Mucosa of descending colon (tissue), 3 donors: ENCODE results near the gene GOLGA2. TPM values are rescaled to one million over a fixed set of nuclear protein-coding genes. Genes with fewer than 3 reads are reported as not detected.
A peak's percentile ranks its signal among the peaks of the same experiment; 100 is the strongest.

ENCODE experiments used
- ATAC-seq: fragments of 200-7000 bp; cut with Tn5 transposase; one replicate; pipeline ENCODE4 v1.9.1; 2020; ENCODE audit warnings: mild to moderate bottlenecking, moderate library complexity
- DNase-seq, 3 donors: peaks; one replicate each; pipeline ENCODE4 v3.0.0-alpha.2; 2020
- H3K36me3 ChIP-seq: fragments of 200-600 bp; one replicate; pipeline ENCODE4 v1.8.0; 2021; ENCODE audit warnings: low read depth, mild to moderate bottlenecking
- H3K4me1 ChIP-seq: fragments of 200-600 bp; one replicate; pipeline ENCODE4 v1.8.0; 2021; ENCODE audit warnings: low read depth, mild to moderate bottlenecking
- H3K4me3 ChIP-seq: fragments of 200-600 bp; one replicate; pipeline ENCODE4 v1.8.0; 2021; ENCODE audit warnings: mild to moderate bottlenecking
- H3K9me3 ChIP-seq: fragments of 200-600 bp; one replicate; pipeline ENCODE4 v1.8.0; 2021; ENCODE audit warnings: mild to moderate bottlenecking
- CTCF ChIP-seq: fragments of 200-600 bp; IDR thresholded peaks from one replicate; pipeline ENCODE4 v1.8.0; 2022; ENCODE audit warnings: antibody characterized with exemption, mild to moderate bottlenecking
- intact Hi-C, 2 donors: fragments of 100-400 bp; cut with DNase I in 1 of 2; cut with micrococcal nuclease in 1 of 2; formaldehyde crosslinking; loops; one replicate each; pipeline versions ENCODE4 v1.11.0 to v1.11.1; 2022; cut with DNase I, micrococcal nuclease
- total RNA-seq, 3 donors: library from RNA; stranded (reverse); fragmentation: NEBNext Ultra II Directional in 2 of 3; extraction: Animal tissue kit (Norgen Biotek cat#: 25700) in 2 of 3; gene quantifications; one replicate each; pipeline versions ENCODE4 v1.2.1 to v1.2.4, GENCODE V29; 2021 to 2023
- donor health status: DM: no; HTN: no; CAD: no; lungs with moderate emphysema.
- donor health status: DM: no; HTN: no; CAD: no.
- donor health status: DM: no; HTN: yes; CAD: no.

The GOLGA2 gene
- total RNA-seq, 3 donors from 2014 or later, result 90.3 to 118 (median 96.5) TPM

- Histone ChIP-seq H3K36me3 (no peaks in the 10 kb centered on the region), H3K4me1 (peaks cover 11% of the 10 kb centered on the region), H3K4me3 (no peak overlapping the region), H3K9me3 (no peaks in the 10 kb centered on the region)
- intact Hi-C loops, result no loop called here
- DNase-seq, result peak in 2 of 3 donors; percentile 56 to 59
- TF ChIP-seq CTCF, result no peak
- ATAC-seq, result peak; percentile 29
These were observed 23.0 kb upstream of the GOLGA2 start for GRCh38 chr9:128298535-128299482.

GRCh38 chr9:128297221-128297773, 21.5 kb upstream of the GOLGA2 start:
- Histone ChIP-seq H3K9me3 (no peaks in the 10 kb centered on the region), H3K36me3 (no peaks in the 10 kb centered on the region), H3K4me3 (no peak overlapping the region), H3K4me1 (peaks cover 11% of the 10 kb centered on the region)
- intact Hi-C loops, result no loop called here
- no peak for TF ChIP-seq CTCF
- ATAC-seq, result peak; percentile 29
- no peak for DNase-seq

GRCh38 chr9:128296340-128297220, 20.8 kb upstream of the GOLGA2 start:
- Histone ChIP-seq H3K4me1 (peaks cover 11% of the 10 kb centered on the region), H3K9me3 (no peaks in the 10 kb centered on the region), H3K4me3 (no peak overlapping the region), H3K36me3 (no peaks in the 10 kb centered on the region)
- intact Hi-C loops, result no loop called here
- DNase-seq, result peak in 2 of 3 donors; percentile 35 to 65
- TF ChIP-seq CTCF, result no peak
- peak; percentile 80 for ATAC-seq

- H3K4me1 ChIP-seq, result peaks cover 11% of the 10 kb centered on the region
- DNase-seq, result no peak
- TF ChIP-seq CTCF, result no peak
- H3K36me3 ChIP-seq, result no peaks in the 10 kb centered on the region
- H3K9me3 ChIP-seq, result no peaks in the 10 kb centered on the region
- intact Hi-C loops, result no loop called here
- H3K4me3 ChIP-seq, result no peak overlapping the region
- no peak for ATAC-seq
These were observed 18.3 kb upstream of the GOLGA2 start for GRCh38 chr9:128294142-128294541.

GRCh38 chr9:128293091-128293490, 17.3 kb upstream of the GOLGA2 start:
- H3K9me3 ChIP-seq, result no peaks in the 10 kb centered on the region
- DNase-seq (no peak), ATAC-seq (no peak)
- H3K36me3 ChIP-seq, result no peaks in the 10 kb centered on the region
- no peak overlapping the region for H3K4me3 ChIP-seq
- intact Hi-C loops, result no loop called here
- no peak for TF ChIP-seq CTCF
- peaks cover 11% of the 10 kb centered on the region for H3K4me1 ChIP-seq
